ENCODE data around the gene FZR1.
"Not testable (repeated sequence)": the region's sequence is repeated elsewhere in the genome, so short reads cannot be mapped to it uniquely, and the experiment has no call there.

Gene FZR1

GRCh38 chr19:3572132-3572854, 66.2 kb downstream of the FZR1 start:
- peak; percentile 99 for DNase-seq (ENCODE audit: low read depth in 2 of 2)

DNA sequence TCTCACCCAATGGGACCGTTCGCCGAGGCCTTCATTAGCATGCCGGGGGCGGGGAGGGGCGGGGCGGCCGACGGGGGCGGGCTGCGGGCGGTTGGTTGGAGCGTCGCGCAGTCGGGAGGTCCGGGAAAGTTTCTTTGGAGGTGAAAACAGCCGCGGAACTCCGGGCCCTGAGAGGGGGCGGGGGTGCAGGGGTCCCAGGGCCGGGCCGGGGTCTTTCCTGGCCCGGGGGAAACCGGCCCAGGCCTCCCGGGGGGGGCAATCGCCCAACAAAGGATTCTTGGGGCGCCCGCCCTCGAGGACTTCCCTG, 66.7 kb downstream of the FZR1 start, which contains the start of gene HMG20B:
Gene HMG20B (plus strand): TSS at position 90 of the 307 bp plus-strand sequence. CDS start 366 bp downstream, outside the sequence.
- DNase-seq (ENCODE audit: low read depth in 2 of 2): no peak

GRCh38 chr19:3573162-3573857, 67.2 kb downstream of the FZR1 start:
- DNase-seq (ENCODE audit: low read depth in 2 of 2): no peak

- DNase-seq (ENCODE audit: low read depth in 2 of 2): peak; percentile 88 to 99
Observed at GRCh38 chr19:3573858-3574637, 67.9 kb downstream of the FZR1 start.

- DNase-seq (ENCODE audit: low read depth in 2 of 2): no peak
Observed at GRCh38 chr19:3575260-3575741, 69.2 kb downstream of the FZR1 start.

DNA sequence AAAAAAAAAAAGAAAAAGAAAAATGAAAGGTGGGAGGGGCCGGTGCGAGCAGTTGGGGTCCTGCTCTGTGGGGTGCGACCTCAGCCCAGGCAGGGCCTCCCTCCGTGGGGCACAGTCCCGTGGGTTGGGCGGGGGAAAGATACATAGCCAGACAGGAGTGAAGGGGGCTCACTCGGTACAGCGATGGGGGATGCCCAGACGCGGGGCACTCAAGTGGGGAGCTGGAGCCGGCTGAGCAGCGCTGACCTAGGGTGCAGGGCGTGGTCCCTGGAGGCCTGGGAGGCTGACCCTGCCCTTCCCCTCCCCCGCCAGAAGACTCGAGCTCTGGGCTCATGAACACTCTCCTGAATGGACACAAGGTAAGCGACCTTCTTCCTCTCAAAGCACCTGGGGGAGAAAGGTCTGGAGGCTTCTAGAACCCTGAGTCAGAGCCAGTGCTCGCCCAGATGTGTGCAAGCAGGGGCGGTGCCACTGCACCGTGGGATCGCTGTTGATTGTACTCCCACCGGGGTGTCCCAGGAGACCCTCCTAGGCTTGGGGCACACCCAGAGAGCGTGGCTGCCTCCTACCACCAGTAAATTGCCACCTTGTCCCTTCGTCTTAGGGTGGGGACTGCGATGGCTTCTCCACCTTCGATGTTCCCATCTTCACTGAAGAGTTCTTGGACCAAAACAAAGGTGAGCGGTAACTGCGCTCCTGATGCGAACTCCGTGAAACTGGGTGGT, 70.0 kb downstream of the FZR1 start:
- DNase-seq (ENCODE audit: low read depth in 2 of 2): no peak

GRCh38 chr19:3576696-3577443, 70.8 kb downstream of the FZR1 start:
- no peak for DNase-seq (ENCODE audit: low read depth in 2 of 2)

DNA sequence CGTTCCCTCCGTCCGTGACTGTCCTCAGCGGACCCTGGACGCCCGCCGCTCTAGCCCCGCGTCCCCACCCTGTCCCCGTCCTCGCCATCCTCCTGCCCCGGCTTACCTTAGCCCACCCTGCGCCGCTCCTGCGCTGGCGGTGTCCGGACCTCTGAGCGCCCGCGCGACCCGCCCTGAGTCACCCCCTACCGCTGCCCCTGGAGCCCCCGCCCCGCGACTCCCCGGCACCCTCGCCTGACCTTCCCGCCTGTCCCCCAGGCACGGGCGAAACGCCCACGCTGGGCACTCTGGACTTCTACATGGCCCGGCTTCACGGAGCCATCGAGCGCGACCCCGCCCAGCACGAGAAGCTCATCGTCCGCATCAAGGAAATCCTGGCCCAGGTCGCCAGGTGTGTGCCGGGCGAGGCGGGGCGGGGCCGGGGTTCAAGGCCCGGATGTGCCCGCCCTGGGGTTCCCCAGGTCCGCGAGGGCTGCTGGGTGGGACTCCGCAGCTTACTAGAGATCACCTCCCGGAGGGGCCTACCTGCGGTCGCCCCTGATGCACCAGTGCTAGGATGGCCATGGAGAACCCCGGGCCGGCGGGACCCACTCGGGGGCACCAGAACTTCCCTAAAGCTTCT, 71.7 kb downstream of the FZR1 start:
- DNase-seq (ENCODE audit: low read depth in 2 of 2): no peak

DNA sequence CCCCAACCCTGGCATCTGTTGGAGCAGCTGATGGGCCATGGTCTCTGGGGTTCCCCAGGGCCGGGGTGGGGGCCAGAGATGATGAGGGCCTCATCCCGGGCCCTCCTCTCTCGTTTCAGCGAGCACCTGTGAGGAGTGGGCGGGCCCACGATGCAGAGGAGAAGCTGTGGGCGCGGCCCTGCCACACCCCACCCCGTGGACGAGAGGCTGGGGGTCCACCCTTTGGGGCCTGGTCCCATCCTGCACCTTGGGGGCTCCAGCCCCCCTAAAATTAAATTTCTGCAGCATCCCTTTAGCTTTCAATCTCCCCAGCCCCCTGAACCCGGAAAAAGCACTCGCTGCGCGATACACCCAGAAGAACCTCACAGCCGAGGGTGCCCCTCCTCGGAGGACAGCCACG, 72.3 kb downstream of the FZR1 start:
- DNase-seq (ENCODE audit: low read depth in 2 of 2): no peak

GRCh38 chr19:3580156-3580934, 74.2 kb downstream of the FZR1 start:
- no peak for DNase-seq (ENCODE audit: low read depth in 2 of 2)

- DNase-seq (ENCODE audit: low read depth in 2 of 2): not testable (repeated sequence)
Observed at GRCh38 chr19:3581792-3582191, 75.7 kb downstream of the FZR1 start.

DNA sequence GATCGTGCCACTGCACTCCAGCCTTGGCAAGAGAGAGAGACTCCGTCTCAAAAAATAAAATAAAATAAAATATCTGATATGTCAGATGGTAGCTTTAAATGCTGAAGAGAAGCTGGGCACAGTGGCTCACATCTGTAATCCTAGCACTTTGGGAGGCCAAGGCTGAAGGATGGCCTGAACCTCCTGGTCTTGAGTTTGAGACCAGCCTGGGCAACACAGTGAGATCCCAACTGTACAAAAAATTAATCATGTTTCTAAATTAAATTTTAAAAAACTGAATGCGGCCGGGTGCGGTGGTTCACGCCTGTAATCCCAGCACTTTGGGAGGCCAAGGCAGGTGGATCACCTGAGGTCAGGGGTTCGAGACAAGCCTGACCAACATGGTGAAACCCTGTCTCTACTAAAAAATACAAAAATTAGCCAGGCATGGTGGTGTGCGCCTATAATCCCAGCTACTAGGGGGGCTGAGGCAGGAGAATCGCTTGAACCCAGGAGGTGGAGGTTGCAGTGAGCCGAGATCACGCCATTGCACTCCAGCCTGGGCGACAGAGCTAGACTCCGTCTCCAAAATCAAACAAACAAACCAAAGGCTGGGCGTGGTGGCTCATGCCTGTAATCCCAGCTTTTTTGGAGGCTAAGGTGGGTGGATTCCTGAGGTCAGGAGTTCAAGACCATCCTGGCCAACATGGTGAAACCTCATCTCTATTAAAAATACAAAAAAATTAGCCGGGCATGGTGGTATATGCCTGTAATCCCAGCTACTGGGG, 78.1 kb downstream of the FZR1 start:
- not testable (repeated sequence) for DNase-seq (ENCODE audit: low read depth in 2 of 2)

- no peak for DNase-seq (ENCODE audit: low read depth in 2 of 2)
Observed at GRCh38 chr19:3585301-3586126, 79.4 kb downstream of the FZR1 start, which contains the start of gene GIPC3. TSS of gene GIPC3 (plus strand) at chr19:3585478. CDS start at chr19:3585598, 120 bp downstream.

DNA sequence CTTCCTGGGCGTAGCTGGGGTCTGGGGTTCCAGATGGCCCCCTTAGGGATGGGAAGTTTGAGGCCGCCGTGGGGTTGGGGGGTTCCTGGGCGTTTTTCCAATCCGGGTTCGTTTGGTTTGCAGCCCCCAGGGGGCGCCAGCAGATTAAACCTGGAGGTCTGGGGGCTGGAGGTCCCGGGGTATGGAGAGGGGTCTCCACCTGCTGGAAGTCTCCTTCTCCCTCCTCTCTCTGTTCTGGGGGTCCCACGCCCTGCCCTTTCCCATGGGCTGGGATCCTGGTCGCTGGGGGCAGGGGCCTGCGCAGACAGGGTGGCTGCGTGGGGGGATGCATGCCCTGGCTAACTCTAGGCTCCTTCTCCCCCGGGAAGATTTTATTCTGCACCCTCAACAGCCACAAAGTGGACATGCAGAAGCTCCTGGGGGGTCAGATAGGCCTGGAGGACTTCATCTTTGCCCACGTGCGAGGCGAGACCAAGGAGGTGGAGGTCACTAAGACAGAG, 80.1 kb downstream of the FZR1 start:
- DNase-seq (ENCODE audit: low read depth in 2 of 2): peak in 1 of 2 donors; percentile 16

- no peak for DNase-seq (ENCODE audit: low read depth in 2 of 2)
Observed at GRCh38 chr19:3586707-3587346, 80.7 kb downstream of the FZR1 start.

Measured in stimulated activated CD4-positive, alpha-beta T cell treated with anti-CD3 and anti-CD28 coated beads, Interleukin-4, amount 100 ng/mL, for 48 hours (primary cell).